Stimulated activated naive B cell treated with anti-CD40 and anti-IgM and Interleukin-4, amounts not matched to agents 10 μg/mL and 1 μg/mL and 100 μg/mL, for 72 hours (primary cell): ENCODE measurements around the gene FZD7.
A peak's percentile ranks its signal among the peaks of the same experiment; 100 is the strongest.

Experiments used
- ATAC-seq, 2 donors: fragments of 150-1000 bp; cut with Tn5 transposase; replicated peaks; 2 replicates each; pipeline ENCODE4 v1.10.0; 2021; ENCODE audit warnings: moderate library complexity in 1 of 2
- DNase-seq: peaks from one replicate; pipeline ENCODE4 v3.0.0; 2021
- H3K27ac Mint-ChIP-seq: one replicate; pipeline ENCODE4 v1.8.0; 2022; ENCODE audit warnings: mild to moderate bottlenecking, mixed read lengths
- H3K27me3 Mint-ChIP-seq, 2 donors: one replicate each; pipeline ENCODE4 v1.8.0; 2022; ENCODE audit warnings: mixed read lengths in 2 of 2
- H3K36me3 Mint-ChIP-seq, 2 donors: one replicate each; pipeline ENCODE4 v1.8.0; 2022; ENCODE audit warnings: mixed read lengths in 2 of 2, mild to moderate bottlenecking in 1 of 2
- H3K4me1 Mint-ChIP-seq, 2 donors: one replicate each; pipeline ENCODE4 v1.8.0; 2022; ENCODE audit warnings: mixed read lengths in 2 of 2, mild to moderate bottlenecking in 1 of 2
- H3K4me3 Mint-ChIP-seq, 2 donors: one replicate each; pipeline ENCODE4 v1.8.0; 2022; ENCODE audit warnings: mild to moderate bottlenecking in 2 of 2, mixed read lengths in 2 of 2, moderate library complexity in 1 of 2
- H3K9me3 Mint-ChIP-seq, 2 donors: one replicate each; pipeline ENCODE4 v1.8.0; 2022; ENCODE audit warnings: mixed read lengths in 2 of 2, mild to moderate bottlenecking in 1 of 2

FZD7 gene

DNA sequence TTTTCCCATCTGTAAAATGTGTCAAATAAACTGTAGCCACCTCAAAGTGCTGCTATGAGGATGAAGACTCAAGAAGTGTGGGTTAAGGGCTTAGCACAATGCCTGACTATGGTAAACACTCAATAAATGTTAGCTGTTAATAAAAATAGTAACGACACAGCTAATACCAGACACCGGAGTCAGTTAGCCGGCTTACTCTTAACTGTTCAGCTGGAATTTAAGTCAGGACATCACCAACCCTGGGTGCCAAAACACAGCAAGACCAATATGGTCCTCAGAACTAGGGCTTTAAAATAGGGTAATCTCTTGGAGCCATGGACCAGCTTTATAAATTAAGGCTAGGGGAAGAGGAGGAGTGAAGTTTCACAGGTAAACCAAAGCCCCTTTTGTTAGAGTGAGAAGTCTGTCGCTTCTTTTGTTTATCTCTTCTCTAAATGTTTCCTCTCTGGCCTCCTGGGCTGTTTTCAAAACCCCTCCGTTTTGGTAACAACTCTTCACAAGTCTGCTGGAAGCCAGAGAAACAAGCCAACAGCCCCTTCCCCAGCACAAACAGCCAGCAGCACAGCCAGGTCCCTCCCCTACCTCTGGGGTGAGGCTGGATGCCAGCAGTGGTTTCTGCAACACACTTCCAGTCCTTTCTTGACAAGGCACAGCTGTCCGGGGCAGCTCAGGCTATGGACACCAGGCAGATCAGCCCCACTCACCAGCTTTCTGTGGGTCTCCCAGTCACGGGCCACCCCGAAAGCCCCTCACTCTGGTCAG is 13.8 kb upstream of the FZD7 start:
- Mint-ChIP-seq H3K27me3 (peaks cover 14 to 23% of the 10 kb centered on the region in 2 donors), H3K4me1 (no peaks in the 10 kb centered on the region), H3K36me3 (no peaks in the 10 kb centered on the region), H3K27ac (no peak overlapping the region), H3K9me3 (no peaks in the 10 kb centered on the region), H3K4me3 (no peak overlapping the region)
- DNase-seq (no peak), ATAC-seq (no peak)

DNA sequence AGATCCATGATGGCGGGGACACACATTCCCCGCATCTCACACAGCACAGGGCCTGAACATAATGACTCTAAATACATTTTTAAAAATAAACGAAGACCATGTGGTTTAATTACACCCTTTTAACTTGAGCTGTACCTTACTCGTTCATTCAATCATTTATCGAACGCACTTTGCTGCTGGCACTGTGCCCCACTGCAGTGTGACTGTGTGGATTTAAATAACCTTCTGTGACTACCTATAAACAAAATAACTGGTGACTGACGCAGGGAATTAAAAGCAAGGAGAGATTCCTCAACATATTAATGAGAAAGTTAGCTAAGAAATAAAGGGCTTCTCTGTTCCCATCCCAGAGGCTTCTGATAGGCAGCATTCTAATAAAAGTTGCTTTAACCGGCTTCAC is 10.9 kb upstream of the FZD7 start:
- DNase-seq (no peak), ATAC-seq (no peak)
- Mint-ChIP-seq H3K36me3 (no peaks in the 10 kb centered on the region), H3K9me3 (no peaks in the 10 kb centered on the region), H3K27ac (no peak overlapping the region), H3K27me3 (peaks cover 19 to 29% of the 10 kb centered on the region in 2 donors), H3K4me3 (no peak overlapping the region), H3K4me1 (no peaks in the 10 kb centered on the region)

DNA sequence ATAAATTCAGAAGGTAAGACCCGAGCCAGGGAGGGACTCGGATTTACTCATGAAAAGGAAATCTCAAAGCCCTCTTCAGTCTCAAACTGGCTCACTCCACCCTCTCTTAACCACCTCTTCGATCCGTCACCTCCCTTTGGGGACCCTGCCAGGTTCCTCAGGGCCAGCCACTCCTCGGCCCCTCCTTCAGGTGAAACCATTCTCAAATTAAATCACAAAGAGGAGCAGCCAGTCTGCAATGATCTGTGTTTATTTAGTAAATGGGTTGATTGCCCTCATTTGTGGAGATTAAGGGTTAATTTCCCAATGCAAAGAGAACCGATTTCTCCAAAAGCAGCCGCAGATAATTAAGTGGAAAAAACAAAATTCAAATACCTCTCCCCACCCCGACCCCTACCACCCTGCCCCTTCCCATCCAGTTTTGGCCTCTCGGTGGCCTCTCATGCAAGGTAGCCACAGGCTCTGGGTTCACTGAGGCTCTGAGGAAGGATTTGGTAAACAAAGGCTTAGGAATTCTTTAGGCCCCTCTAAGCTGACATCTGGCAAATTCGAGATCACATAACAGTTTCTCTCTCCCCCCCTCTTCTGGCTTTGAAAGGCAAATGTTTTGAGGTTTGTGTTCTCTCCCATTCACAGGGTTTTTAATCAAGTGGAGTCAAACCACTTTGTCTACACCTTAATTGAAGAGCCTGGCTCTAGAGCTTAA is 10.3 kb upstream of the FZD7 start:
- H3K27ac Mint-ChIP-seq: no peak overlapping the region
- H3K4me3 Mint-ChIP-seq: no peak overlapping the region
- ATAC-seq (no peak), DNase-seq (no peak)
- H3K4me1 Mint-ChIP-seq: no peaks in the 10 kb centered on the region
- peaks cover 19 to 29% of the 10 kb centered on the region in 2 donors for H3K27me3 Mint-ChIP-seq
- H3K9me3 Mint-ChIP-seq: no peaks in the 10 kb centered on the region
- H3K36me3 Mint-ChIP-seq: no peaks in the 10 kb centered on the region

DNA sequence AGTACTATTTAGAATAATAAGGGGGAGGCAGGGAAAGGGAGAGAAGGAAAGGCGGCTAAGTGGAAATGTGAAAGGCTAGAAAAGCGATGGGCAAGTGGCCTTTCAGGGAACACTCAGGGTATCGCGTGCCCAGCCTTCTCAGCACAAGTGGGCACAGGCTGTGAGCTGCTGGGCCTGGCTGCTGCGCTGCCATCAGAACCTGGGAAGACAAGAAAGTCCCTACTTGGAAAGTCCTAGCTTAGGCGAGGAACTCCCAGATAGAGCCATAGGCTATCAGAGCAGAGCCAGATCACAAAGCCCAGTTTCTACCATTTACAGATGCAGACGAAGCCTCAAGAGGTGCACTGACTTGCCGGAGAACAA is 9.8 kb upstream of the FZD7 start:
- no peaks in the 10 kb centered on the region for H3K36me3 Mint-ChIP-seq
- no peaks in the 10 kb centered on the region for H3K4me1 Mint-ChIP-seq
- no peak overlapping the region for H3K4me3 Mint-ChIP-seq
- no peaks in the 10 kb centered on the region for H3K9me3 Mint-ChIP-seq
- DNase-seq (no peak), ATAC-seq (no peak)
- no peak overlapping the region for H3K27ac Mint-ChIP-seq
- peaks cover 19 to 28% of the 10 kb centered on the region in 2 donors for H3K27me3 Mint-ChIP-seq

DNA sequence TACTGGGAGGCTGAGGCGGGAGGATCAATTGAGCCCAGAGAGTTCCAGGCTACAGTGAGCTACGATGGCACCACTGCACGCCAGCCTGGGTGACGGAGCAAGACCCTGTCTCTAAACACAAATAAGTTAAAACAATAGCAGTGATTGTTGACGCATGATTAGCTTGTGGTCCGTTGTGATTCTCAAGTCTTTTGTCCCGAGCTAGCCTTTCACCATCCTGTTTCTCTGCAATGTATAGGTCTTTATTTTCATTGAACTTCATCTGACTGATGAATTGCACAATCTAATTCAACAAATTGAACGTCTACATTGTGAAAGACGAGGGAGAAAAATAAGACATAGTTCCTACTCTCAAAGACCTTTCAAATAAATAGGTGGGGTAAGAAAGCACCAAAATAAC is 8.8 kb upstream of the FZD7 start:
- Mint-ChIP-seq H3K9me3 (no peaks in the 10 kb centered on the region), H3K27me3 (peaks cover 21 to 30% of the 10 kb centered on the region in 2 donors), H3K36me3 (no peaks in the 10 kb centered on the region), H3K4me3 (no peak overlapping the region), H3K27ac (no peak overlapping the region), H3K4me1 (no peaks in the 10 kb centered on the region)
- DNase-seq (no peak), ATAC-seq (no peak)

DNA sequence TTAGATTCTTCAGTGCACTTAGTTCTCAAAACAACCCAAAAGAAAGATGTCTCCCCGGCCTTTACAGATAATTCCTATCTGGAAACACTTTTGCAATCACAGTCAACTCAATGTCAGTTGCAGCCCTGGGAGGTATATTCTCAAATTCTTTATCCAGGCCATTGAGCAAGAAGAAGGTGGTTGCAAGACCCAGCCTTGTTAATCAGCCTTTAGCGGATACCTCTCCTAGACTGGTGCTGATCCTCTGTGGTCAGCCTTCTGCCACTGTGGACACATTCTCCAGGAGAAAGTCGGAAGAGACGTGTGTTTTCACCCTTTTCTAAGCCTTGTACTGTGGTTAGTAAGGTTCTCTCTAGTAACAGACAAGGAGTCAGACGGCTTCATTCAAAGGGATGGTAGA is 7.8 kb upstream of the FZD7 start:
- Mint-ChIP-seq H3K9me3 (no peaks in the 10 kb centered on the region), H3K27ac (no peak overlapping the region), H3K36me3 (no peaks in the 10 kb centered on the region), H3K27me3 (peaks cover 23 to 28% of the 10 kb centered on the region in 2 donors), H3K4me1 (no peaks in the 10 kb centered on the region), H3K4me3 (no peak overlapping the region)
- ATAC-seq (no peak), DNase-seq (no peak)

DNA sequence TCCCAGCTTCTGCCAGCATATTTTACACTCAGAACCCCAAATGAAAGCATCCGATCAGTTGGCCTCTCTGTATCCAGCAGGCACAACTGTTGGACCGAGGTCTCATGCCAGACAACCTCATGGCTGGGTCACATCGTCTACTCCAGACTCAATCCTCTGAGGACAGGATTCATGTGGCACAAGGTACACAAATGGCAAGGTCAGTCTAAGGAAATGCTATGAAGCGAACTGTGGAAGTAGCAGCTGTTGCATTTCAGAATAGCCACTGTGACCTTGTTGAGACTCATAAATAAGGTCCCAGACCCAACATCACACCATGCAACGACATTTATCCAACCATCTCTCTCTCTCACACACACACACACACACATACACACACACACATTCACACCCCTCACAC is 7.1 kb upstream of the FZD7 start:
- no peak overlapping the region for H3K4me3 Mint-ChIP-seq
- no peaks in the 10 kb centered on the region for H3K9me3 Mint-ChIP-seq
- no peaks in the 10 kb centered on the region for H3K36me3 Mint-ChIP-seq
- peaks cover 25 to 31% of the 10 kb centered on the region in 2 donors for H3K27me3 Mint-ChIP-seq
- no peak overlapping the region for H3K27ac Mint-ChIP-seq
- ATAC-seq (no peak), DNase-seq (no peak)
- no peaks in the 10 kb centered on the region for H3K4me1 Mint-ChIP-seq

DNA sequence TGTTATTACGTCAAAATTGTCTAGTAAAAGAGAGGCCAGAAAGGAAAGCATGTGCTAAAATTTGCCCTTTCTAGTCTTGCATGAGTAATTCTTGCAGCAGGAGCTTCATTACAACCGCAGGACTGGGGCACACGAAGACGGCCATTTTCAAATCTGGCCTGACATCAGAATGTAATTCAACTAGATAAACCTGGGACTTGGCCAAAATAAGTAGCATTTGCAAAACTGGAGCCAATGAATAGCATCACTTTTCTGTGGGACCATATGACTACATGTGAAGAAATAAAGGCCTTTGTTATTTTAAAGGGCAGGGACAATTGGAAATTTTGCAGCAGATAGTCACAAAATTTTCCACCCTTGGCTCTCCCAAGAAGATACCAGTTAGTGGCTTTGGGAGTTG is 3.0 kb upstream of the FZD7 start:
- ATAC-seq (no peak), DNase-seq (no peak)
- Mint-ChIP-seq H3K4me3 (no peak overlapping the region), H3K4me1 (peaks cover 14% of the 10 kb centered on the region in 2 donors), H3K27me3 (peaks cover 34 to 37% of the 10 kb centered on the region in 2 donors), H3K9me3 (no peaks in the 10 kb centered on the region), H3K27ac (no peak overlapping the region), H3K36me3 (no peaks in the 10 kb centered on the region)

DNA sequence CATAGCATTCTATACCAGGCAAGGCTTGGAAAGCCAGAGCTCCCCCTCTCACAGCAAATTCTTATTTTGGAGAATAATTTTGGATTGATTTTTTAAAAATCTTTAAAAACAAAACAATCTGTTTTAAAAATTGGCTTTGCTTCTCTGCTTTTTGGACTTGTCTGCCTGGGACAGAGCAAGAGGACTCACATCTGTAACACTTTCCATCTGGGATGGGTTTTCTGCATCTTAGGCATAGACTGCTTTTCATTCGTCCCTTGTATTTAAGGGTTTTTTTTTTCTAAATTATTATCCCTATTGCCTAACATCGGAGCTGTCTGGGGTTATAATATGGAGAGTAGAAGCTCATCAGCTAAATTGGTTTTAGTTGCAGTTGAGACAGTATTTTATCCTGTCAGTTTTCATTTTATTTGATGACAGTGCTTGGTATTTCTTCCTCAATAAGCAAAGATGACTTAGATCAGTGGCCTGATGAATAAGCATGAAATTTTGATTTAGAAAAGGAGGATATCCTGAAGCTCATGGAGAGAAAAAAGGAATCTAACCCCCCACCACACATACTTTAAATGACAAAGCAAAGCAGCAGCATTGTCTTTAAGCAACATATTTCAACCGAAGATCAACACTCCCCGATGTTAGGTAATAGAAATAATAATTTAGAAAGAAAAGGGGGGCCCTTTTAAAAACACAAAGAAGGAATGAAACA is 2.3 kb upstream of the FZD7 start:
- no peak for ATAC-seq
- H3K27ac Mint-ChIP-seq: no peak overlapping the region

DNA sequence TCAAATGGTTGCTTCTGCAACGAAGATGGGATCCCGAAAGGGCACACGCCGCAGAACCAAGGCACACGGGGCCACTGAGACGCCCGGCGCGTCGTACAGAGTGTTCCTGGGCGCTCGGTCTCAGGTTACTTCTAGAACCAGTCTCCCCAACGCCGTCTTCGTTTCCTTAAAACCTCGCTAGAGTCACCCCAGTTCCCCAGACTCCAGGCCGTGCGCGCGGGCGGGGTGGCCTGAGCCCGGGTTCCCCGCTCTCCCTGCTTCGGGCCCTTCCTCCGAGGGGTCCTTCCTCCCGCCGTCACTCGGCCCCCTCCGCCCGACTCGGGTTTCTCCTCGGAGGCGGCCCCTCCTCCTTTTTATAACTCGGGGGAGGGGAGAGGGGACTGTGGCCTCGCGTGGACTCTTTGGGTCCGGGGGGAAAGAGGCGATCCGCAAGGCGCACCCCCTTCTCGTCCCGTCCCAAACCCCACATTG is 774 bp upstream of the FZD7 start:
- DNase-seq: peak; percentile 10
- Mint-ChIP-seq H3K27ac (no peak overlapping the region), H3K4me1 (peaks cover 14% of the 10 kb centered on the region in 2 donors), H3K27me3 (peaks cover 24 to 28% of the 10 kb centered on the region in 2 donors), H3K36me3 (no peaks in the 10 kb centered on the region), H3K4me3 (peak overlapping the region in 1 of 2 donors; percentile 89), H3K9me3 (no peaks in the 10 kb centered on the region)
- ATAC-seq: peak; percentile 22 to 33

More for the DNA sequence above, 2.3 kb upstream of the FZD7 start:
- Mint-ChIP-seq H3K9me3 (no peaks in the 10 kb centered on the region), H3K4me3 (no peak overlapping the region), H3K36me3 (no peaks in the 10 kb centered on the region), H3K27me3 (peaks cover 30 to 34% of the 10 kb centered on the region in 2 donors), H3K4me1 (peaks cover 14% of the 10 kb centered on the region in 2 donors)
- no peak for DNase-seq

DNA sequence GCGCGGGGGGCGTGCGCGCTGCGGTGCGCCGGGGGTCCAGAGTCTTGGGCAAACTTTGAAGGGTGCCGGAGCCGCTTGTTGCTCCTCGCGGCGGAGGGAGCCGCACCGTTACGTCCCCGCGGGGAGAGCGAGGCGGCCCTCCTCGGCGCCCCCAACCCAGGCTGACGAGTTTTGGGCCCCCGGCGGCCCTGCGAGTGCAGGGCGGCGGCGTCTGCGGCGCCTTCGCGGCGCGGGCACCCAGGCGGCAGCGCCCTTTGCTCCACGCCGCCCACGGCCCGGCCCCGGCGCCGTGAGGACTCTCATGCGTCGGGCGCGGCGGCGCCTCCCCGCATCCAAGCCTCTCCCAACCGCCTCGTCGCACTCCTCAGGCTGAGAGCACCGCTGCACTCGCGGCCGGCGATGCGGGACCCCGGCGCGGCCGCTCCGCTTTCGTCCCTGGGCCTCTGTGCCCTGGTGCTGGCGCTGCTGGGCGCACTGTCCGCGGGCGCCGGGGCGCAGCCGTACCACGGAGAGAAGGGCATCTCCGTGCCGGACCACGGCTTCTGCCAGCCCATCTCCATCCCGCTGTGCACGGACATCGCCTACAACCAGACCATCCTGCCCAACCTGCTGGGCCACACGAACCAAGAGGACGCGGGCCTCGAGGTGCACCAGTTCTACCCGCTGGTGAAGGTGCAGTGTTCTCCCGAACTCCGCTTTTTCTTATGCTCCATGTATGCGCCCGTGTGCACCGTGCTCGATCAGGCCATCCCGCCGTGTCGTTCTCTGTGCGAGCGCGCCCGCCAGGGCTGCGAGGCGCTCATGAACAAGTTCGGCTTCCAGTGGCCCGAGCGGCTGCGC is 814 bp downstream of the FZD7 start:
- DNase-seq: peak; percentile 4
- Mint-ChIP-seq H3K27ac (no peak overlapping the region), H3K27me3 (peaks cover 37% of the 10 kb centered on the region in 2 donors), H3K36me3 (no peaks in the 10 kb centered on the region), H3K9me3 (no peaks in the 10 kb centered on the region), H3K4me1 (peaks cover 14% of the 10 kb centered on the region in 2 donors), H3K4me3 (peak overlapping the region in 1 of 2 donors; percentile 85)
- ATAC-seq: peak in 1 of 2 donors; percentile 5

DNA sequence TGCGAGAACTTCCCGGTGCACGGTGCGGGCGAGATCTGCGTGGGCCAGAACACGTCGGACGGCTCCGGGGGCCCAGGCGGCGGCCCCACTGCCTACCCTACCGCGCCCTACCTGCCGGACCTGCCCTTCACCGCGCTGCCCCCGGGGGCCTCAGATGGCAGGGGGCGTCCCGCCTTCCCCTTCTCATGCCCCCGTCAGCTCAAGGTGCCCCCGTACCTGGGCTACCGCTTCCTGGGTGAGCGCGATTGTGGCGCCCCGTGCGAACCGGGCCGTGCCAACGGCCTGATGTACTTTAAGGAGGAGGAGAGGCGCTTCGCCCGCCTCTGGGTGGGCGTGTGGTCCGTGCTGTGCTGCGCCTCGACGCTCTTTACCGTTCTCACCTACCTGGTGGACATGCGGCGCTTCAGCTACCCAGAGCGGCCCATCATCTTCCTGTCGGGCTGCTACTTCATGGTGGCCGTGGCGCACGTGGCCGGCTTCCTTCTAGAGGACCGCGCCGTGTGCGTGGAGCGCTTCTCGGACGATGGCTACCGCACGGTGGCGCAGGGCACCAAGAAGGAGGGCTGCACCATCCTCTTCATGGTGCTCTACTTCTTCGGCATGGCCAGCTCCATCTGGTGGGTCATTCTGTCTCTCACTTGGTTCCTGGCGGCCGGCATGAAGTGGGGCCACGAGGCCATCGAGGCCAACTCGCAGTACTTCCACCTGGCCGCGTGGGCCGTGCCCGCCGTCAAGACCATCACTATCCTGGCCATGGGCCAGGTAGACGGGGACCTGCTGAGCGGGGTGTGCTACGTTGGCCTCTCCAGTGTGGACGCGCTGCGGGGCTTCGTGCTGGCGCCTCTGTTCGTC is 1.7 kb downstream of the FZD7 start:
- peak overlapping the region in 1 of 2 donors; percentile 84 for H3K4me3 Mint-ChIP-seq
- H3K27ac Mint-ChIP-seq: no peak overlapping the region
- peak; percentile 6 for DNase-seq

DNA sequence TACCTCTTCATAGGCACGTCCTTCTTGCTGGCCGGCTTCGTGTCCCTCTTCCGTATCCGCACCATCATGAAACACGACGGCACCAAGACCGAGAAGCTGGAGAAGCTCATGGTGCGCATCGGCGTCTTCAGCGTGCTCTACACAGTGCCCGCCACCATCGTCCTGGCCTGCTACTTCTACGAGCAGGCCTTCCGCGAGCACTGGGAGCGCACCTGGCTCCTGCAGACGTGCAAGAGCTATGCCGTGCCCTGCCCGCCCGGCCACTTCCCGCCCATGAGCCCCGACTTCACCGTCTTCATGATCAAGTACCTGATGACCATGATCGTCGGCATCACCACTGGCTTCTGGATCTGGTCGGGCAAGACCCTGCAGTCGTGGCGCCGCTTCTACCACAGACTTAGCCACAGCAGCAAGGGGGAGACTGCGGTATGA is 2.3 kb downstream of the FZD7 start:
- ATAC-seq (no peak), DNase-seq (no peak)
- Mint-ChIP-seq H3K27me3 (peaks cover 38 to 44% of the 10 kb centered on the region in 2 donors), H3K27ac (no peak overlapping the region), H3K9me3 (no peaks in the 10 kb centered on the region), H3K4me3 (no peak overlapping the region), H3K36me3 (no peaks in the 10 kb centered on the region), H3K4me1 (peaks cover 14% of the 10 kb centered on the region in 2 donors)

More for the DNA sequence above, 1.7 kb downstream of the FZD7 start:
- peaks cover 33 to 40% of the 10 kb centered on the region in 2 donors for H3K27me3 Mint-ChIP-seq
- H3K9me3 Mint-ChIP-seq: no peaks in the 10 kb centered on the region
- no peak for ATAC-seq
- peaks cover 14% of the 10 kb centered on the region in 2 donors for H3K4me1 Mint-ChIP-seq
- H3K36me3 Mint-ChIP-seq: no peaks in the 10 kb centered on the region
